ENCODE results near the gene DRC1.

DRC1 gene

GRCh38 chr2:26492749-26493515, 91.2 kb downstream of the DRC1 start:
- no peak for DNase-seq (ENCODE audit: low read depth, low spot score)

GRCh38 chr2:26493566-26493965, 91.8 kb downstream of the DRC1 start:
- DNase-seq (ENCODE audit: low read depth, low spot score): no peak

GRCh38 chr2:26494199-26494598, 92.5 kb downstream of the DRC1 start:
- DNase-seq (ENCODE audit: low read depth, low spot score): no peak

- DNase-seq (ENCODE audit: low read depth, low spot score): no peak
Measured at GRCh38 chr2:26494891-26495290, 93.2 kb downstream of the DRC1 start.

GRCh38 chr2:26495705-26496297, 94.1 kb downstream of the DRC1 start:
- DNase-seq (ENCODE audit: low read depth, low spot score): no peak

- DNase-seq (ENCODE audit: low read depth, low spot score): no peak
Measured at GRCh38 chr2:26500406-26500805, 98.7 kb downstream of the DRC1 start.

GRCh38 chr2:26503231-26503880, 101.6 kb downstream of the DRC1 start:
- peak; percentile 73 for DNase-seq (ENCODE audit: low read depth, low spot score)

- no peak for DNase-seq (ENCODE audit: low read depth, low spot score)
Measured at GRCh38 chr2:26504002-26504401, 102.3 kb downstream of the DRC1 start.

- no peak for DNase-seq (ENCODE audit: low read depth, low spot score)
Measured at GRCh38 chr2:26506279-26506678, 104.6 kb downstream of the DRC1 start.
